Gastroesophageal sphincter (tissue), 4 donors: ENCODE measurements around the gene DIPK1A. TPM values are rescaled to one million over a fixed set of nuclear protein-coding genes. Genes with fewer than 3 reads are reported as not detected.

Source experiments
- ATAC-seq: fragments of 150-250 bp; one replicate; pipeline ENCODE4 v1.9.1; 2016; ENCODE audit warnings: mild to moderate bottlenecking, moderate library complexity
- H3K27ac ChIP-seq, 4 donors: fragments of 200-600 bp; sonication (generic) in 3 of 4; 1 replicate in 3 of 4; 2 replicates in 1 of 4; pipeline ENCODE4 v1.5.1; 2016 to 2019
- H3K27me3 ChIP-seq: fragments of 200-600 bp; sonication (generic); one replicate; pipeline ENCODE4 v1.5.1; 2019
- H3K36me3 ChIP-seq, 2 donors: fragments of 200-600 bp; sonication (generic); one replicate each; pipeline ENCODE4 v1.5.1; 2019; ENCODE audit warnings: control low read depth in 1 of 2
- H3K4me1 ChIP-seq, 3 donors: fragments of 200-600 bp; sonication (generic); 1 replicate in 2 of 3; 2 replicates in 1 of 3; pipeline ENCODE4 v1.5.1; 2016 to 2019; ENCODE audit warnings: control low read depth in 2 of 3
- H3K4me3 ChIP-seq, 2 donors: fragments of 200-600 bp; sonication (generic); one replicate each; pipeline ENCODE4 v1.5.1; 2019; ENCODE audit warnings: mild to moderate bottlenecking in 1 of 2, moderate library complexity in 1 of 2
- H3K9me3 ChIP-seq, 3 donors: fragments of 200-600 bp; sonication (generic); one replicate each; pipeline ENCODE4 v1.5.1; 2017 to 2019; ENCODE audit warnings: control low read depth in 2 of 3
- EP300 ChIP-seq: sonication (generic); formaldehyde crosslinking; IDR thresholded peaks from one replicate; pipeline ENCODE4 v1.6.1; 2017; ENCODE audit warnings: antibody characterized with exemption, mild to moderate bottlenecking
- POLR2A ChIP-seq, 2 donors: fragments of 450-650 bp; IDR thresholded peaks; one replicate each; pipeline ENCODE4 v1.6.1; 2017; ENCODE audit warnings: antibody characterized with exemption in 2 of 2, mild to moderate bottlenecking in 2 of 2, moderate library complexity in 1 of 2
- POLR2AphosphoS5 ChIP-seq: sonication (generic); formaldehyde crosslinking; IDR thresholded peaks from one replicate; pipeline ENCODE4 v1.6.1; 2017; ENCODE audit warnings: antibody characterized with exemption
- WGBS, 2 donors: methylation state at CpG; one replicate each; pipeline ENCODE4 v1.1.5; 2018; ENCODE audit warnings: low coverage in 1 of 2; 5-methylcytosine and 5-hydroxymethylcytosine counted together
- total RNA-seq, 4 donors: library from RNA; depleted of rRNA; stranded (reverse); fragments of >200 nt; gene quantifications; one replicate each; pipeline ENCODE4 v1.1.0, GENCODE V29; 2016
- TF ChIP-seq, protein P1 (sequence below), 4 experiments: fragments of 200-600 bp in 2 of 4; fragments of 450-650 bp in 2 of 4; sonication (generic) in 1 of 4; IDR thresholded peaks; one replicate each; pipeline ENCODE4 v1.5.1; 2017 to 2019; ENCODE audit warnings: antibody characterized with exemption in 4 of 4, mild to moderate bottlenecking in 2 of 4, moderate library complexity in 2 of 4

DIPK1A gene
- total RNA-seq, 4 donors from 2014 or later: 10.2 to 39.2 (median 32.9) TPM

DNA sequence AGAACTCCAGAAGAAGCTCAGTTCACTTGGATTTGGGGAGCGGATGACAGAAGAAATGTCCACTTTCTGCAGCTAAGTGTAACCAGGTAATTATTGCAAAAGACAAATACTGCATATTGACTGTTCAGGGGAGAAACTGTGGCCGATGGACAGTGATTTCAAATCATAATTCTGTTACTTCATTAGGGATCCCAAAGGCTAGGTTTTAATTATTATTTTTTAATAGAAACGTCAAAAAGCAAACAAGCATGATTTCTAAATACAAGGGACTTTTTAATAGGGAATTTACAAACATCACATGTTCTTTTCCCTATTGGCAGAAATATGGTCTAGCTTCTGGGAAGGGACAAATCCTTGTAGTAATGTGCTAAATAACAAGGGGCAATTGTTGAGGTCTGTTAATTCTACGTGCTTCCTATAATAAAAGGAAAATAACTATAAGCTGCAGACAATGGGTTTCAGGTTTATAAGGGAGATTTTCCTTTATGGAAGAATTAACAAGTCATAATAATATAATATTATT, 15.5 kb downstream of the DIPK1A start:
- H3K27ac ChIP-seq: peak overlapping the region in 3 of 4 donors; percentile 49 to 73 (median 49)
- 68 to 75% methylated on average over 4 of the region's 4 CpGs for WGBS, 2 donors
- H3K27me3 ChIP-seq: no peaks in the 10 kb centered on the region
- no peaks in the 10 kb centered on the region for H3K36me3 ChIP-seq
- TF ChIP-seq POLR2AphosphoS5 (no peak), EP300 (no peak), POLR2A (IDR thresholded peaks at IDR 0.05) (no peak)
- TF ChIP-seq, protein P1, sequence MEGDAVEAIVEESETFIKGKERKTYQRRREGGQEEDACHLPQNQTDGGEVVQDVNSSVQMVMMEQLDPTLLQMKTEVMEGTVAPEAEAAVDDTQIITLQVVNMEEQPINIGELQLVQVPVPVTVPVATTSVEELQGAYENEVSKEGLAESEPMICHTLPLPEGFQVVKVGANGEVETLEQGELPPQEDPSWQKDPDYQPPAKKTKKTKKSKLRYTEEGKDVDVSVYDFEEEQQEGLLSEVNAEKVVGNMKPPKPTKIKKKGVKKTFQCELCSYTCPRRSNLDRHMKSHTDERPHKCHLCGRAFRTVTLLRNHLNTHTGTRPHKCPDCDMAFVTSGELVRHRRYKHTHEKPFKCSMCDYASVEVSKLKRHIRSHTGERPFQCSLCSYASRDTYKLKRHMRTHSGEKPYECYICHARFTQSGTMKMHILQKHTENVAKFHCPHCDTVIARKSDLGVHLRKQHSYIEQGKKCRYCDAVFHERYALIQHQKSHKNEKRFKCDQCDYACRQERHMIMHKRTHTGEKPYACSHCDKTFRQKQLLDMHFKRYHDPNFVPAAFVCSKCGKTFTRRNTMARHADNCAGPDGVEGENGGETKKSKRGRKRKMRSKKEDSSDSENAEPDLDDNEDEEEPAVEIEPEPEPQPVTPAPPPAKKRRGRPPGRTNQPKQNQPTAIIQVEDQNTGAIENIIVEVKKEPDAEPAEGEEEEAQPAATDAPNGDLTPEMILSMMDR (IDR thresholded peaks at IDR 0.05): no peak
- no peak overlapping the region for H3K4me3 ChIP-seq
- peaks cover 16 to 65% (median 20%) of the 10 kb centered on the region in 3 donors for H3K4me1 ChIP-seq
- no peaks in the 10 kb centered on the region for H3K9me3 ChIP-seq
- no peak for ATAC-seq

DNA sequence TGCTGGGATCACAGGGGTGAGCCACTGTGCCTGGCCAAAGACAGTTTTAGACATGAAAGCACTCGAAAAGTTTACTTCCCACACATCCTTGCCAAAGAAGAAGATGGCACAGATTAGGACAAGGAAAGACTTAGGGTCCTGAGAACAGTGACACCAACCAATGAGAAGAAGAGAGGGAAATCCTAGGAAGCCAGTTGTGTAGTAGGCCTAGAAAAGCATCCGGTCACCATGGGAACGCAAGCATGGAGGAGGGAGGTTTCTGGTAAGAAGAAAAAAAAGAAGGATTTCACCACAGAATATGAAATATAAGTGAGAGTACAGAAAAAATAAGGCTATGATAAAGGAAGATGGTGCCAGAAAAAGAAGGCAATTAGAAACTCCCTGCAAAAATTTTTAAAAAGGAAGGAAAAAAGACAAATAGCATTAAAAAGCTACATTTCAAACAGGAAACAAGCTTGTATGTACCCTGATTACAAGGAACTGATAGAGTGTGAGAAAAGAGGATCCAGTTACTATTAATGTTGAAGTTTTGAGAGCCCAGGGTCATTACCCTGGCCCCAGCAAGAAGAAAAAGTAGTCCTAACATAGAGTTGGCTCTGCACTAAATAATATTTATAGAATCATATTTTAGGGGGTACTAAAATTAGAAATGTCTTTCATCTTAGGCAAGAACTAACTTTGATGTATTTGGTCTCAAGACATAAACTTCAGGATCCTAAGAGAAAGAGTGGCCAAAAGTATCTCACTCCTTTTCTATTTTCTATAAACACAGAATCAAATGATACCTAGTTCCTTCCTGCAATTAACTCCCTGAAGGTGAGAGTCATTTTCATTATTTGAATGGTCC, 16.1 kb downstream of the DIPK1A start:
- Histone ChIP-seq H3K4me3 (no peak overlapping the region), H3K27me3 (no peaks in the 10 kb centered on the region), H3K4me1 (peaks cover 13 to 64% (median 20%) of the 10 kb centered on the region in 3 donors), H3K27ac (peak overlapping the region; percentile 49 to 76 (median 62)), H3K36me3 (no peaks in the 10 kb centered on the region), H3K9me3 (no peaks in the 10 kb centered on the region)
- TF ChIP-seq EP300 (no peak), POLR2A (IDR thresholded peaks at IDR 0.05) (no peak), POLR2AphosphoS5 (no peak)
- TF ChIP-seq, protein P1 (IDR thresholded peaks at IDR 0.05): no peak
- ATAC-seq: no peak
- 74 to 83% methylated on average over 3 of the region's 3 CpGs for WGBS, 2 donors

DNA sequence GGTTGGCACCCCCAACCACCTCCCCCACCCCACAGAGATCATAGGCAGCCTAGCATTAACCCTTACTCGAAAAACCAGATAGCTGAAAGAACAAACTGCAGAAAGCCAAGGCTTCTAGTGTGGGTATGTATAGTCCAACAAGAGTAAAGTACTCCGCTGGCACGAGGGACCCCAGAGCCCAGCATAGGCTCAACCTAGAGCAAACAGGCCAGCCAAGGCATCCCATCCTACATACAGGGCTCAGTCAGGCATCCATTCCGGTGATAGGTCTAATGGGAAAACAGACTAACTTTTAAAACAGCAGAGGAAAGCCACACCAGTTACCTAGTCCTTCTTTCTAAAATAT, 17.8 kb downstream of the DIPK1A start:
- H3K4me1 ChIP-seq: peaks cover 16 to 73% (median 21%) of the 10 kb centered on the region in 3 donors
- H3K27ac ChIP-seq: peak overlapping the region; percentile 24 to 73 (median 62)
- WGBS, 2 donors: 76 to 83% methylated on average over 4 of the region's 4 CpGs
- no peak overlapping the region for H3K4me3 ChIP-seq
- no peaks in the 10 kb centered on the region for H3K9me3 ChIP-seq
- no peak for ATAC-seq
- no peaks in the 10 kb centered on the region for H3K36me3 ChIP-seq
- no peak for TF ChIP-seq POLR2A (IDR thresholded peaks at IDR 0.05)
- TF ChIP-seq POLR2AphosphoS5: no peak
- TF ChIP-seq, protein P1 (IDR thresholded peaks at IDR 0.05): no peak
- TF ChIP-seq EP300: no peak
- H3K27me3 ChIP-seq: no peaks in the 10 kb centered on the region

DNA sequence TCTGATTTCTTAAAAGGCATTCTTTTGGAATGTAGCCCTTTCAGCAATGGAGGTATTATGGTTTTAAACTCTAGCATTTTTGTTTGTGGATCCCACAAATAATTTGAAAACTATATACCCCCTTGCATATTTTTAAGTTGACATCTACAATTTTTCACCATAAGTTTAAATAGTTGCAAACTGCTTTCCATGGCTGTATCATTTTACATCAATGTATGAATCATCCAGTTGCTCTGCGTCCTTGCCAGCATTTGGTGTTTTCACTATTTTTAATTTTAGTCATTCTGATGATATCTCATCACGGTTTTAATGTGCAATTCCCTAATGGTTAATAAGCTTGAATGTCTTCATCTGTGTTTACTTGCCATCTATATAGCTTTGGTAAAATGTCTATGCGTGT, 20.7 kb downstream of the DIPK1A start:
- ATAC-seq: no peak
- Histone ChIP-seq H3K27ac (peak overlapping the region in 1 of 4 donors; percentile 24), H3K27me3 (no peaks in the 10 kb centered on the region), H3K4me3 (no peak overlapping the region), H3K9me3 (no peaks in the 10 kb centered on the region), H3K36me3 (no peaks in the 10 kb centered on the region), H3K4me1 (peaks cover 17 to 91% (median 17%) of the 10 kb centered on the region in 3 donors)
- TF ChIP-seq EP300 (no peak), POLR2A (IDR thresholded peaks at IDR 0.05) (no peak), POLR2AphosphoS5 (no peak)
- TF ChIP-seq, protein P1 (IDR thresholded peaks at IDR 0.05): no peak
- WGBS, 2 donors: 44 to 60% methylated on average over 3 of the region's 3 CpGs

DNA sequence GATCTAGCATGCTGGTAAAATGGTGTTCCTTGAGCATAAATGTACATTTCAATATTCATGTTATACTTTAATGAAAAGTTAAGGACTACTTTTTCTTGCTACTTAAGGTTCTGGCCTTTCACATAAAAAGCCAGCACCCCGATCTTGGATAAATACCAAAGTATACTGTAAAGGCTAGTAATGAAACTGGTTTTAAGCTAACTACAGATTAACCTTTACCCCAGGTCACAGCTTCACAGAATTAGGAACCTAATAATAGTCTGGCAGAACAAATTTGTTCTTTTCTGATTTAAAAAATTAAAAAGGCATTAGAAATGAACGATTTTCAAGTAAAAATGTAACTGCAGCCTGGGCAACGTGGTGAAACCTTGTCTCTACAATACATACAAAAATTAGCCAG, 23.5 kb downstream of the DIPK1A start:
- Histone ChIP-seq H3K4me1 (peaks cover 7 to 91% (median 24%) of the 10 kb centered on the region in 3 donors), H3K9me3 (no peaks in the 10 kb centered on the region), H3K27ac (no peak overlapping the region), H3K27me3 (no peaks in the 10 kb centered on the region), H3K4me3 (no peak overlapping the region), H3K36me3 (no peaks in the 10 kb centered on the region)
- TF ChIP-seq, protein P1 (IDR thresholded peaks at IDR 0.05): no peak
- TF ChIP-seq POLR2AphosphoS5: no peak
- no peak for TF ChIP-seq POLR2A (IDR thresholded peaks at IDR 0.05)
- TF ChIP-seq EP300: no peak
- ATAC-seq: no peak
- 85 to 92% methylated on average over 3 of the region's 3 CpGs for WGBS, 2 donors
